Activated T-cell treated with anti-CD3 and anti-CD28 coated beads, Interleukin-2, amount 50 U/mL, for 72 hours (primary cell): ENCODE data around the gene DPH5. TPM values are rescaled to one million over a fixed set of nuclear protein-coding genes. Genes with fewer than 3 reads are reported as not detected.
"Not testable (repeated sequence)": the region's sequence is repeated elsewhere in the genome, so short reads cannot be mapped to it uniquely, and the experiment has no call there.

Source experiments
- ATAC-seq, 2 donors: fragments of 150-1000 bp; cut with Tn5 transposase; replicated peaks in 1 of 2; 2 replicates each; pipeline ENCODE4 v1.10.0; 2021; ENCODE audit warnings: moderate library complexity in 2 of 2, mild to moderate bottlenecking in 1 of 2
- DNase-seq, 2 donors: peaks; one replicate each; pipeline ENCODE4 v3.0.0; 2021 to 2022; ENCODE audit warnings: mixed read lengths in 1 of 2
- H3K27ac Mint-ChIP-seq: one replicate; pipeline ENCODE4 v1.8.0; 2022; ENCODE audit warnings: mild to moderate bottlenecking, moderate library complexity, mixed read lengths
- H3K27me3 Mint-ChIP-seq: one replicate; pipeline ENCODE4 v1.8.0; 2022; ENCODE audit warnings: low read depth, mixed read lengths
- H3K36me3 Mint-ChIP-seq, 2 donors: one replicate each; pipeline ENCODE4 v1.8.0; 2022; ENCODE audit warnings: mixed read lengths in 2 of 2, mild to moderate bottlenecking in 1 of 2; ENCODE audit not compliant: insufficient read depth in 2 of 2
- H3K4me1 Mint-ChIP-seq: one replicate; pipeline ENCODE4 v1.8.0; 2022; ENCODE audit warnings: low read depth, mixed read lengths
- H3K4me3 Mint-ChIP-seq, 2 donors: one replicate each; pipeline ENCODE4 v1.8.0; 2022; ENCODE audit warnings: mild to moderate bottlenecking in 2 of 2, mixed read lengths in 2 of 2, moderate library complexity in 2 of 2
- H3K9me3 Mint-ChIP-seq, 2 donors: one replicate each; pipeline ENCODE4 v1.8.0; 2022; ENCODE audit warnings: mixed read lengths in 2 of 2
- total RNA-seq, 2 donors: library from RNA; stranded (reverse); gene quantifications; one replicate each; pipeline ENCODE4 v1.2.3, GENCODE V29; 2022

Gene DPH5
- total RNA-seq = 10 to 100 TPM; 50.2 to 64.2 TPM

- H3K4me1 Mint-ChIP-seq = peaks cover 71% of the 10 kb centered on the region
- ATAC-seq (peak; percentile 97 to 98), DNase-seq (peak; percentile 91 to 94)
- peak within 1 kb of the TSS; percentile 88 for H3K27ac Mint-ChIP-seq
- no peaks in the 10 kb centered on the region for H3K27me3 Mint-ChIP-seq
- H3K9me3 Mint-ChIP-seq = peaks cover 0 to under 1% of the 10 kb centered on the region in 2 donors
- peaks cover 7 to 20% of the 10 kb centered on the region in 2 donors for H3K36me3 Mint-ChIP-seq
- H3K4me3 Mint-ChIP-seq = peak within 1 kb of the TSS; percentile 91 to 93
Measured at GRCh38 chr1:101025657-101026429, at the start of gene DPH5. Gene DPH5 (minus strand): TSS chr1:101025784. CDS start chr1:101025443, 341 bp downstream.

- no peak for ATAC-seq
- DNase-seq = no peak
- H3K27me3 Mint-ChIP-seq = no peaks in the 10 kb centered on the region
- no peak overlapping the region for H3K4me3 Mint-ChIP-seq
- no peak overlapping the region for H3K27ac Mint-ChIP-seq
- H3K9me3 Mint-ChIP-seq = no peaks in the 10 kb centered on the region
- peaks cover 24% of the 10 kb centered on the region for H3K4me1 Mint-ChIP-seq
- peaks cover 3 to 12% of the 10 kb centered on the region in 2 donors for H3K36me3 Mint-ChIP-seq
Measured at GRCh38 chr1:101073836-101074235, 48.3 kb upstream of the DPH5 start.

- ATAC-seq = no peak
- Mint-ChIP-seq H3K9me3 (no peaks in the 10 kb centered on the region), H3K36me3 (peaks cover 0 to 7% of the 10 kb centered on the region in 2 donors), H3K4me1 (peaks cover 27% of the 10 kb centered on the region), H3K4me3 (no peak overlapping the region), H3K27ac (no peak overlapping the region), H3K27me3 (no peaks in the 10 kb centered on the region)
- DNase-seq = no peak
Measured at GRCh38 chr1:101071470-101071891, 45.9 kb upstream of the DPH5 start.

GRCh38 chr1:101069158-101069557, 43.6 kb upstream of the DPH5 start:
- ATAC-seq = no peak
- peaks cover 47% of the 10 kb centered on the region for H3K4me1 Mint-ChIP-seq
- H3K4me3 Mint-ChIP-seq = no peak overlapping the region
- H3K9me3 Mint-ChIP-seq = no peaks in the 10 kb centered on the region
- H3K36me3 Mint-ChIP-seq = no peaks in the 10 kb centered on the region
- no peak overlapping the region for H3K27ac Mint-ChIP-seq
- no peak for DNase-seq
- no peaks in the 10 kb centered on the region for H3K27me3 Mint-ChIP-seq

- not testable (repeated sequence) for H3K9me3 Mint-ChIP-seq, H3K27ac Mint-ChIP-seq, H3K27me3 Mint-ChIP-seq, ATAC-seq, H3K36me3 Mint-ChIP-seq, DNase-seq, H3K4me3 Mint-ChIP-seq
- H3K4me1 Mint-ChIP-seq = peaks cover 57% of the 10 kb centered on the region
Measured at GRCh38 chr1:101066937-101067335, 41.4 kb upstream of the DPH5 start.

- no peaks in the 10 kb centered on the region for H3K27me3 Mint-ChIP-seq
- H3K27ac Mint-ChIP-seq = no peak overlapping the region
- H3K9me3 Mint-ChIP-seq = no peaks in the 10 kb centered on the region
- H3K4me1 Mint-ChIP-seq = peaks cover 58% of the 10 kb centered on the region
- DNase-seq = no peak
- no peak overlapping the region for H3K4me3 Mint-ChIP-seq
- ATAC-seq = no peak
- H3K36me3 Mint-ChIP-seq = no peaks in the 10 kb centered on the region
Measured at GRCh38 chr1:101066260-101066936, 40.8 kb upstream of the DPH5 start.

- Mint-ChIP-seq H3K36me3 (no peaks in the 10 kb centered on the region), H3K27me3 (no peaks in the 10 kb centered on the region), H3K4me1 (peaks cover 54% of the 10 kb centered on the region), H3K9me3 (no peaks in the 10 kb centered on the region), H3K4me3 (peak overlapping the region; percentile 39 to 48), H3K27ac (no peak overlapping the region)
- ATAC-seq = no peak
- DNase-seq = no peak
Measured at GRCh38 chr1:101065575-101065974, 40.0 kb upstream of the DPH5 start.

- ATAC-seq (no peak), DNase-seq (no peak)
- Mint-ChIP-seq H3K27me3 (no peaks in the 10 kb centered on the region), H3K4me1 (peaks cover 49% of the 10 kb centered on the region), H3K4me3 (no peak overlapping the region), H3K9me3 (no peaks in the 10 kb centered on the region), H3K36me3 (peaks cover 0 to 1% of the 10 kb centered on the region in 2 donors), H3K27ac (no peak overlapping the region)
Measured at GRCh38 chr1:101064697-101065096, 39.1 kb upstream of the DPH5 start.

GRCh38 chr1:101060992-101061391, 35.4 kb upstream of the DPH5 start:
- Mint-ChIP-seq H3K4me1 (peaks cover 40% of the 10 kb centered on the region), H3K9me3 (peaks cover 6% of the 10 kb centered on the region in 2 donors), H3K27me3 (no peaks in the 10 kb centered on the region), H3K4me3 (no peak overlapping the region), H3K36me3 (peaks cover 6 to 8% of the 10 kb centered on the region in 2 donors), H3K27ac (no peak overlapping the region)
- DNase-seq (no peak), ATAC-seq (no peak)

- no peak for ATAC-seq
- Mint-ChIP-seq H3K4me3 (no peak overlapping the region), H3K36me3 (peaks cover 6 to 8% of the 10 kb centered on the region in 2 donors), H3K27ac (no peak overlapping the region), H3K9me3 (peaks cover 6% of the 10 kb centered on the region in 2 donors), H3K4me1 (peaks cover 38% of the 10 kb centered on the region), H3K27me3 (no peaks in the 10 kb centered on the region)
- DNase-seq = no peak
Measured at GRCh38 chr1:101059945-101060542, 34.5 kb upstream of the DPH5 start.

- no peak for ATAC-seq
- H3K36me3 Mint-ChIP-seq = peaks cover 9 to 11% of the 10 kb centered on the region in 2 donors
- H3K4me3 Mint-ChIP-seq = no peak overlapping the region
- DNase-seq = no peak
- no peaks in the 10 kb centered on the region for H3K27me3 Mint-ChIP-seq
- H3K27ac Mint-ChIP-seq = no peak overlapping the region
- peaks cover 17% of the 10 kb centered on the region for H3K4me1 Mint-ChIP-seq
- H3K9me3 Mint-ChIP-seq = peaks cover 6% of the 10 kb centered on the region in 2 donors
Measured at GRCh38 chr1:101055623-101056022, 30.0 kb upstream of the DPH5 start.

GRCh38 chr1:101051688-101052638, 26.4 kb upstream of the DPH5 start:
- peaks cover 17% of the 10 kb centered on the region for H3K4me1 Mint-ChIP-seq
- ATAC-seq (peak; percentile 87 to 97), DNase-seq (no peak)
- no peak overlapping the region for H3K27ac Mint-ChIP-seq
- no peaks in the 10 kb centered on the region for H3K9me3 Mint-ChIP-seq
- H3K36me3 Mint-ChIP-seq = peaks cover 3% of the 10 kb centered on the region in 2 donors
- peak overlapping the region in 1 of 2 donors; percentile 14 for H3K4me3 Mint-ChIP-seq
- H3K27me3 Mint-ChIP-seq = no peaks in the 10 kb centered on the region
